Gastroesophageal sphincter (tissue), 4 donors: Measurements from ENCODE around the gene PPP3CA. TPM values are rescaled to one million over a fixed set of nuclear protein-coding genes. Genes with fewer than 3 reads are reported as not detected.

ENCODE experiments used
- ATAC-seq: fragments of 150-250 bp; one replicate; pipeline ENCODE4 v1.9.1; 2016; ENCODE audit warnings: mild to moderate bottlenecking, moderate library complexity
- H3K27ac ChIP-seq, 4 donors: fragments of 200-600 bp; sonication (generic) in 3 of 4; 1 replicate in 3 of 4; 2 replicates in 1 of 4; pipeline ENCODE4 v1.5.1; 2016 to 2019
- H3K27me3 ChIP-seq: fragments of 200-600 bp; sonication (generic); one replicate; pipeline ENCODE4 v1.5.1; 2019
- H3K36me3 ChIP-seq, 2 donors: fragments of 200-600 bp; sonication (generic); one replicate each; pipeline ENCODE4 v1.5.1; 2019; ENCODE audit warnings: control low read depth in 1 of 2
- H3K4me1 ChIP-seq, 3 donors: fragments of 200-600 bp; sonication (generic); 1 replicate in 2 of 3; 2 replicates in 1 of 3; pipeline ENCODE4 v1.5.1; 2016 to 2019; ENCODE audit warnings: control low read depth in 2 of 3
- H3K4me3 ChIP-seq, 2 donors: fragments of 200-600 bp; sonication (generic); one replicate each; pipeline ENCODE4 v1.5.1; 2019; ENCODE audit warnings: mild to moderate bottlenecking in 1 of 2, moderate library complexity in 1 of 2
- H3K9me3 ChIP-seq, 3 donors: fragments of 200-600 bp; sonication (generic); one replicate each; pipeline ENCODE4 v1.5.1; 2017 to 2019; ENCODE audit warnings: control low read depth in 2 of 3
- EP300 ChIP-seq: sonication (generic); formaldehyde crosslinking; IDR thresholded peaks from one replicate; pipeline ENCODE4 v1.6.1; 2017; ENCODE audit warnings: antibody characterized with exemption, mild to moderate bottlenecking
- POLR2A ChIP-seq, 2 donors: fragments of 450-650 bp; IDR thresholded peaks; one replicate each; pipeline ENCODE4 v1.6.1; 2017; ENCODE audit warnings: antibody characterized with exemption in 2 of 2, mild to moderate bottlenecking in 2 of 2, moderate library complexity in 1 of 2
- POLR2AphosphoS5 ChIP-seq: sonication (generic); formaldehyde crosslinking; IDR thresholded peaks from one replicate; pipeline ENCODE4 v1.6.1; 2017; ENCODE audit warnings: antibody characterized with exemption
- WGBS, 2 donors: methylation state at CpG; one replicate each; pipeline ENCODE4 v1.1.5; 2018; ENCODE audit warnings: low coverage in 1 of 2; 5-methylcytosine and 5-hydroxymethylcytosine counted together
- total RNA-seq, 4 donors: library from RNA; depleted of rRNA; stranded (reverse); fragments of >200 nt; gene quantifications; one replicate each; pipeline ENCODE4 v1.1.0, GENCODE V29; 2016
- TF ChIP-seq, protein P1 (sequence below), 4 experiments: fragments of 200-600 bp in 2 of 4; fragments of 450-650 bp in 2 of 4; sonication (generic) in 1 of 4; IDR thresholded peaks; one replicate each; pipeline ENCODE4 v1.5.1; 2017 to 2019; ENCODE audit warnings: antibody characterized with exemption in 4 of 4, mild to moderate bottlenecking in 2 of 4, moderate library complexity in 2 of 4

Gene PPP3CA
- total RNA-seq, 4 donors from 2014 or later: 21.1 to 29.2 (median 24.8) TPM

DNA sequence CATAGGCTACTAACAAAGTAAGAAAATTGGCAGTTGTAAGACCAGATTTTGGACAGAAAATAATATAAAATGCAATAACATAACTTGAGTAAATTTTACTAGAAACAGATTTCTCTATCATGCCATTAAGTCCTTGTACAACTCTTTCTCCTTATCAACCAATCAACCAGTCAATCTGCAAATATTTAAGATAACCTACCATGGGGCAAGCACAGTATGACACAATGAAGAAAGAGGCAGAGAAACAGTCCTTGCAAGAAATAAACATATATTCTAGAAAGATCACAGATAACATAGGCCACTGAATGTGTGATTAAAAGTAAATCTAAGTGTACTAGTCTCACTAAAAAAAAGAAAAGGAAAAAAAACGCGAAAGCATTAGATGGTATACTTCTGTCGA, 194.8 kb downstream of the PPP3CA start:
- no peaks in the 10 kb centered on the region for H3K27me3 ChIP-seq
- 81 to 93% methylated on average over 3 of the region's 3 CpGs for WGBS, 2 donors
- peaks cover 0 to 10% (median 6%) of the 10 kb centered on the region in 3 donors for H3K4me1 ChIP-seq
- H3K36me3 ChIP-seq: no peaks in the 10 kb centered on the region
- no peak overlapping the region for H3K27ac ChIP-seq
- ATAC-seq: no peak
- H3K4me3 ChIP-seq: no peak overlapping the region
- TF ChIP-seq EP300 (no peak), POLR2AphosphoS5 (no peak), POLR2A (IDR thresholded peaks at IDR 0.05) (no peak)
- TF ChIP-seq, protein P1, sequence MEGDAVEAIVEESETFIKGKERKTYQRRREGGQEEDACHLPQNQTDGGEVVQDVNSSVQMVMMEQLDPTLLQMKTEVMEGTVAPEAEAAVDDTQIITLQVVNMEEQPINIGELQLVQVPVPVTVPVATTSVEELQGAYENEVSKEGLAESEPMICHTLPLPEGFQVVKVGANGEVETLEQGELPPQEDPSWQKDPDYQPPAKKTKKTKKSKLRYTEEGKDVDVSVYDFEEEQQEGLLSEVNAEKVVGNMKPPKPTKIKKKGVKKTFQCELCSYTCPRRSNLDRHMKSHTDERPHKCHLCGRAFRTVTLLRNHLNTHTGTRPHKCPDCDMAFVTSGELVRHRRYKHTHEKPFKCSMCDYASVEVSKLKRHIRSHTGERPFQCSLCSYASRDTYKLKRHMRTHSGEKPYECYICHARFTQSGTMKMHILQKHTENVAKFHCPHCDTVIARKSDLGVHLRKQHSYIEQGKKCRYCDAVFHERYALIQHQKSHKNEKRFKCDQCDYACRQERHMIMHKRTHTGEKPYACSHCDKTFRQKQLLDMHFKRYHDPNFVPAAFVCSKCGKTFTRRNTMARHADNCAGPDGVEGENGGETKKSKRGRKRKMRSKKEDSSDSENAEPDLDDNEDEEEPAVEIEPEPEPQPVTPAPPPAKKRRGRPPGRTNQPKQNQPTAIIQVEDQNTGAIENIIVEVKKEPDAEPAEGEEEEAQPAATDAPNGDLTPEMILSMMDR (IDR thresholded peaks at IDR 0.05): no peak
- H3K9me3 ChIP-seq: no peaks in the 10 kb centered on the region

DNA sequence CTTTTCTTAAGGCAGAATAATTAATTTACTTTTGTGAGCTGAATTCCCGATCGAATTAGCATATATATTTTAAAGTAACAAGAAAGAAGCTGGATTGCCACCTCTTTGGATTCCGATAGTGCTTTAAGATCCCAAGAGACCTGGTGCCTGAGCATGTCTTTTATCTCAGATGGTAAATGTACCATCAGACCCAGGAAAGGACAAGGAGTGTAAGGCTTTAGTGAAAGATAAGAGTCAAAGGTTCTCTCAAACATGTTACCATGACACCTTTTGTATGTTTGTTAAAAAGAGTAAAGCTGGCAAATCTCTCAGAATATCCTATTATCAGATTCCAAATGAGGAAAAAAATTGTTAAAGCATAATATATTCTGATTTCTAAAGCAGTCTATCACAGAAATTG, 198.8 kb downstream of the PPP3CA start:
- ATAC-seq: no peak
- WGBS, 2 donors: 88% methylated on average over 3 of the region's 3 CpGs

DNA sequence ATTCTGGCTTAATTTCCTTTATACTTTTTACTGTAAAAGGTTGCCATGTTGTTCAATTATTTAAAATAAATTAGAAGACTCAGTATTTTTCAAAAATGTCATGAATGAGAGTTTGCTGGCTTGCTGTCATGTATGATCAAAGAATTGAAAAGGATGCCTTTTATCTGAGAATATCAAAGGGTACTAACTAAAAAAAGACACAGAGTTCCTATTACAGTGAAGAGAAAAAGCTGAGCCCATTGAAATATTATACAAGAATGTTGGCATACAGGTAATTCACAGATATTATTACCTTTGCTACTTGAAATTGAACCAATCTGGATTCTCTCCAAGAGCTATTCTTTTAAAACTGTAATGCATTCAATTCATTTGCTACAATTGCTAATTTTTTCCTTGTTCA, 200.0 kb downstream of the PPP3CA start:
- no peak for ATAC-seq
- H3K27me3 ChIP-seq: no peaks in the 10 kb centered on the region
- TF ChIP-seq POLR2AphosphoS5 (no peak), POLR2A (IDR thresholded peaks at IDR 0.05) (no peak), EP300 (no peak)
- TF ChIP-seq, protein P1 (IDR thresholded peaks at IDR 0.05): no peak
- no peaks in the 10 kb centered on the region for H3K36me3 ChIP-seq
- no peak overlapping the region for H3K4me3 ChIP-seq
- H3K4me1 ChIP-seq: no peaks in the 10 kb centered on the region
- H3K27ac ChIP-seq: no peak overlapping the region
- H3K9me3 ChIP-seq: no peaks in the 10 kb centered on the region

More for the DNA sequence above, 198.8 kb downstream of the PPP3CA start:
- Histone ChIP-seq H3K9me3 (no peaks in the 10 kb centered on the region), H3K27me3 (no peaks in the 10 kb centered on the region), H3K36me3 (no peaks in the 10 kb centered on the region), H3K4me3 (no peak overlapping the region), H3K27ac (no peak overlapping the region), H3K4me1 (no peaks in the 10 kb centered on the region)
- TF ChIP-seq EP300 (no peak), POLR2A (IDR thresholded peaks at IDR 0.05) (no peak), POLR2AphosphoS5 (no peak)
- TF ChIP-seq, protein P1 (IDR thresholded peaks at IDR 0.05): no peak

DNA sequence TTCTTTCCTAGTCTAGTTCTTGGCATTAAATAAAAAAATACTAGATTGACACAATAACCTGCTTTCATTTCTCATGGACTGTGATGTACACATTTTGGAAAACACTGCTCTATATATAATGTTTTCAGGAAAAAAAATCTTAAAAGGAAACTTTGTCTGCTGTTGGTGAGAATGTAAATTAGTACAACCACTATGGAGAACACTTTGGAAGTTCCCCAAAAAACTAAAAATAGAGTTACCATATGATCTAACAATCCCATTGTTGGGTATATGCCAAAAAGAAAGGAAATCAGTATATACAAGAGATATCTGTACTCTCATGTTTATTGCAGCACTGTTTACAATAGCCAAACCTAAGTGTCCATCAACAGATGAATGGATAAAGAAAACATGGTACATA, 202.3 kb downstream of the PPP3CA start:
- Histone ChIP-seq H3K4me3 (no peak overlapping the region), H3K27me3 (no peaks in the 10 kb centered on the region), H3K4me1 (peaks cover 0 to 15% (median 0%) of the 10 kb centered on the region in 3 donors), H3K36me3 (no peaks in the 10 kb centered on the region), H3K27ac (no peak overlapping the region), H3K9me3 (no peaks in the 10 kb centered on the region)
- no peak for ATAC-seq
- no peak for TF ChIP-seq POLR2A (IDR thresholded peaks at IDR 0.05)
- TF ChIP-seq POLR2AphosphoS5: no peak
- TF ChIP-seq, protein P1 (IDR thresholded peaks at IDR 0.05): no peak
- TF ChIP-seq EP300: no peak

DNA sequence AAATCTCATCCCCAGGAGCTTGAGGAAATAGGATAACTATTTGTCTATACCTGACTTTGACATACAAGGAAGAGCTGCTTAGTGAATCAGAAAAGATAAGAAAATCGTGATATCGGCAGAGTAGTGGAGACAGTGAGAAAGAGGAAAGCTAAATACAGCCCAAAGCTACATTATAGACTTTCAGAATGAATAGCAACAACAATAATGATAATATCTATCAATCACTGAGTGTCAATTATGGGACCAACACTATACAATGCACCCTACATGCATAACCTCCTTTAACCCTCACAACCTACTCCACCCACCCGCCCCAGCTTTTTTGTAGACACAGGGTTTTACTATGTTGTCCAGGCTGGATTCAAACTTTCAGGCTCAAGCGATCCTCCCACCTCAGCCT, 205.1 kb downstream of the PPP3CA start:
- WGBS, 2 donors: 83% methylated on average over 3 to 4 of the region's 4 CpGs
- TF ChIP-seq, protein P1 (IDR thresholded peaks at IDR 0.05): no peak
- TF ChIP-seq POLR2A (IDR thresholded peaks at IDR 0.05) (no peak), POLR2AphosphoS5 (no peak), EP300 (no peak)
- no peaks in the 10 kb centered on the region for H3K9me3 ChIP-seq
- peaks cover 0 to 21% (median 0%) of the 10 kb centered on the region in 3 donors for H3K4me1 ChIP-seq
- no peaks in the 10 kb centered on the region for H3K27me3 ChIP-seq
- no peak overlapping the region for H3K27ac ChIP-seq
- no peak overlapping the region for H3K4me3 ChIP-seq
- H3K36me3 ChIP-seq: no peaks in the 10 kb centered on the region
- no peak for ATAC-seq
